HG03095 (cell line): Measurements from ENCODE around the gene SLC39A2.
"Not testable (repeated sequence)": the region's sequence is repeated elsewhere in the genome, so short reads cannot be mapped to it uniquely, and the experiment has no call there.

ENCODE experiments used
- ATAC-seq: cut with Tn5 transposase; IDR thresholded peaks from one replicate; pipeline ENCODE4 v1.9.1; 2021; ENCODE audit warnings: moderate library complexity; ENCODE audit not compliant: unreplicated experiment

The SLC39A2 gene

GRCh38 chr14:21024585-21025370 lies 25.7 kb downstream of the SLC39A2 start, which contains the start of gene NDRG2:
NDRG2 (minus strand) TSS chr14:21025061; CDS start chr14:21023315, 1,746 bp downstream.
- ATAC-seq, result no peak

- ATAC-seq, result no peak
Observed at GRCh38 chr14:21025371-21026273, 26.5 kb downstream of the SLC39A2 start.

GRCh38 chr14:21026274-21026987 lies 27.3 kb downstream of the SLC39A2 start:
- no peak for ATAC-seq

GRCh38 chr14:21026988-21027315 lies 27.9 kb downstream of the SLC39A2 start:
- no peak for ATAC-seq

GRCh38 chr14:21029917-21030316 lies 30.8 kb downstream of the SLC39A2 start, which contains the start of gene TPPP2:
TPPP2 (plus strand) TSS chr14:21030217; CDS start chr14:21030582, 365 bp downstream.
- ATAC-seq, result no peak

- ATAC-seq, result no peak
Observed at GRCh38 chr14:21030531-21030930, 31.4 kb downstream of the SLC39A2 start.

GRCh38 chr14:21032326-21033132 lies 33.4 kb downstream of the SLC39A2 start:
- ATAC-seq, result no peak

GRCh38 chr14:21033133-21033698 lies 34.1 kb downstream of the SLC39A2 start:
- no peak for ATAC-seq

GRCh38 chr14:21034707-21035106 lies 35.6 kb downstream of the SLC39A2 start, which contains the start of gene RNASE13:
RNASE13 (minus strand) TSS chr14:21034807; CDS start chr14:21034288, 519 bp downstream.
- no peak for ATAC-seq

- no peak for ATAC-seq
Observed at GRCh38 chr14:21036751-21037150, 37.7 kb downstream of the SLC39A2 start.

GRCh38 chr14:21037156-21037555 lies 38.1 kb downstream of the SLC39A2 start:
- ATAC-seq, result no peak

GRCh38 chr14:21038441-21039422 lies 39.6 kb downstream of the SLC39A2 start:
- ATAC-seq, result no peak

GRCh38 chr14:21039585-21040369 lies 40.7 kb downstream of the SLC39A2 start:
- no peak for ATAC-seq

- no peak for ATAC-seq
Observed at GRCh38 chr14:21040370-21040925, 41.4 kb downstream of the SLC39A2 start.

GRCh38 chr14:21040941-21041340 lies 41.8 kb downstream of the SLC39A2 start:
- ATAC-seq, result not testable (repeated sequence)

GRCh38 chr14:21041676-21042433 lies 42.8 kb downstream of the SLC39A2 start, which contains the start of gene RNASE7:
RNASE7 (plus strand) TSS chr14:21042362; CDS start chr14:21042993, 631 bp downstream.
- ATAC-seq, result no peak

- ATAC-seq, result no peak
Observed at GRCh38 chr14:21042918-21043317, 43.8 kb downstream of the SLC39A2 start.
